Dendritic cell treated with granulocyte-macrophage colony-stimulating factor and Interleukin-4, amounts not matched to agents 40 ng/mL and 50 ng/mL, for 4 days (primary cell): ENCODE measurements around the gene USP38.
"Not testable (repeated sequence)": the region's sequence is repeated elsewhere in the genome, so short reads cannot be mapped to it uniquely, and the experiment has no call there.

Experiments
- H3K27ac Mint-ChIP-seq: one replicate; pipeline ENCODE4 v1.8.0; 2022; ENCODE audit warnings: mild to moderate bottlenecking, mixed read lengths
- H3K27me3 Mint-ChIP-seq: one replicate; pipeline ENCODE4 v1.8.0; 2022; ENCODE audit warnings: mild to moderate bottlenecking, mixed read lengths
- H3K36me3 Mint-ChIP-seq: one replicate; pipeline ENCODE4 v1.8.0; 2022; ENCODE audit warnings: low read depth, mixed read lengths
- H3K4me1 Mint-ChIP-seq: one replicate; pipeline ENCODE4 v1.8.0; 2022; ENCODE audit warnings: low read depth, mixed read lengths
- H3K4me3 Mint-ChIP-seq: one replicate; pipeline ENCODE4 v1.8.0; 2022; ENCODE audit warnings: mild to moderate bottlenecking, moderate library complexity, mixed read lengths
- H3K9me3 Mint-ChIP-seq: one replicate; pipeline ENCODE4 v1.8.0; 2022; ENCODE audit warnings: mixed read lengths
- intact Hi-C: fragments of 100-400 bp; cut with micrococcal nuclease; formaldehyde crosslinking; loops from one replicate; pipeline ENCODE4 v1.15.0; 2022

Gene USP38

DNA sequence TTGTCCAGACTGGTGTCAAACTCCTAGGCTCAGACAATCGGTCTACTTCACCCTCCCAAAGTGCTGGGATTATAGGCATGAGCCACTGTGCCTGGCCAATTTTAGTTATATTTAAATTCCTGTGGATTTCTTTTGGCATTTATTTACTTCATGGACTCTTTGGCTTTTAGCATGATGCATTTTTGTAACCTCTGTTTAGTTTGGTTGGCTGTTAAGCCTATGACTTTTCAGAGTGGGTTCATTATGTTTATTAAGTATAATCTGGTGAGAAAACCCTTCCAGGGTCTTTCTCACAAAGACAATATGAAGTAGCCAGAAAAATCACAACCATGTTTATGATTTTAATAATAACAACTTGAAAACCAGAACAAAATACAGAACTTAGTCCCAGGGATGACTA, 49.4 kb downstream of the USP38 start:
- Mint-ChIP-seq H3K36me3 (no peaks in the 10 kb centered on the region), H3K4me3 (no peak overlapping the region), H3K9me3 (no peaks in the 10 kb centered on the region), H3K4me1 (no peaks in the 10 kb centered on the region), H3K27ac (no peak overlapping the region), H3K27me3 (no peaks in the 10 kb centered on the region)
- intact Hi-C loops: no loop called here

- intact Hi-C loops, H3K36me3 Mint-ChIP-seq, H3K4me1 Mint-ChIP-seq, H3K27me3 Mint-ChIP-seq, H3K4me3 Mint-ChIP-seq, H3K9me3 Mint-ChIP-seq, H3K27ac Mint-ChIP-seq: not testable (repeated sequence)
Observed at GRCh38 chr4:143237195-143237594, 52.5 kb downstream of the USP38 start.

GRCh38 chr4:143240939-143241679, 56.4 kb downstream of the USP38 start:
- H3K27ac Mint-ChIP-seq: no peak overlapping the region
- H3K9me3 Mint-ChIP-seq: peaks cover 5% of the 10 kb centered on the region
- intact Hi-C loops: no loop called here

GRCh38 chr4:143241892-143242291, 57.2 kb downstream of the USP38 start:
- Mint-ChIP-seq H3K9me3 (peaks cover 5% of the 10 kb centered on the region), H3K4me1 (no peaks in the 10 kb centered on the region), H3K27me3 (no peaks in the 10 kb centered on the region), H3K36me3 (no peaks in the 10 kb centered on the region), H3K27ac (no peak overlapping the region), H3K4me3 (no peak overlapping the region)
- intact Hi-C loops: no loop called here

More at GRCh38 chr4:143240939-143241679, 56.4 kb downstream of the USP38 start:
- H3K27me3 Mint-ChIP-seq: no peaks in the 10 kb centered on the region
- H3K4me3 Mint-ChIP-seq: no peak overlapping the region
- no peaks in the 10 kb centered on the region for H3K36me3 Mint-ChIP-seq
- H3K4me1 Mint-ChIP-seq: no peaks in the 10 kb centered on the region

DNA sequence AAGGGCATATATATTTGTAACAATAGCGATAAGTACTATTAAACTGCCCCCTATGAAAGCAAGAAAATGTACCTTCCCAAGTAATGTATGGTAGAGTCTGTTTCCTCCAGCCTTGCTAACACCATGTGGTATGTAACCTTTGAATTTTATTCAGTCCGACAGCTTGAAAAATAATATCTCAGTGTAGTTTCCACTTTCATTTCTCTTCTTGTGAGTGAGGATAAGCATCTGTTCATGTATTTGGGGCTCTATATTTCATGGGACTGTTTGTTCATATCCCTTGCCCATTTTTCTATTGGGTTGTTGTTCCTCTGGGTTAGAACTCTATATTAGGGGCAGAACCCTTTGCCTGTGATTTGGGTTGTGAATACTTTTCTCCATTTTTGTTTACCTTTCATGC, 58.3 kb downstream of the USP38 start:
- intact Hi-C loops: no loop called here
- Mint-ChIP-seq H3K27ac (no peak overlapping the region), H3K4me3 (no peak overlapping the region), H3K9me3 (peaks cover 5% of the 10 kb centered on the region), H3K4me1 (no peaks in the 10 kb centered on the region), H3K27me3 (no peaks in the 10 kb centered on the region), H3K36me3 (no peaks in the 10 kb centered on the region)

DNA sequence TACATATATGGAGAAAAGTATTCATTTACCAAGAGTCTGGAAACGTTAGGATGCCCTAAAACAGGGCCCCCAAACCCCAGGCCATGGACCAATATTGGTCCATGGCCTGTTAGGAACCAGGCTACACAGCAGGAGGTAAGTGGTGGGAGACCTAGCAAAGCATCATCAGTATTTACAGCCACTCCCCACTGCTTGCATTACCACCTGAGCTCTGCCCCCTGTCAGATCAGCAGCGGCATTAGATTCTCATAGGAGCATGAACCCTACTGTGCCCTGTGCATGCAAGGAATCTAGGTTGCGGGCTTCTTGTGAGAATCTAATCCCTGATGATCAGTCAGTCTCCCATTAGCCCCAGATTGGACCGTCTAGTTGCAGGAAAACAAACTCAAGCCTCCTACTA, 62.3 kb downstream of the USP38 start:
- intact Hi-C loops: no loop called here
- Mint-ChIP-seq H3K4me3 (no peak overlapping the region), H3K4me1 (no peaks in the 10 kb centered on the region), H3K9me3 (peaks cover under 1% of the 10 kb centered on the region), H3K27ac (no peak overlapping the region), H3K36me3 (no peaks in the 10 kb centered on the region), H3K27me3 (no peaks in the 10 kb centered on the region)

DNA sequence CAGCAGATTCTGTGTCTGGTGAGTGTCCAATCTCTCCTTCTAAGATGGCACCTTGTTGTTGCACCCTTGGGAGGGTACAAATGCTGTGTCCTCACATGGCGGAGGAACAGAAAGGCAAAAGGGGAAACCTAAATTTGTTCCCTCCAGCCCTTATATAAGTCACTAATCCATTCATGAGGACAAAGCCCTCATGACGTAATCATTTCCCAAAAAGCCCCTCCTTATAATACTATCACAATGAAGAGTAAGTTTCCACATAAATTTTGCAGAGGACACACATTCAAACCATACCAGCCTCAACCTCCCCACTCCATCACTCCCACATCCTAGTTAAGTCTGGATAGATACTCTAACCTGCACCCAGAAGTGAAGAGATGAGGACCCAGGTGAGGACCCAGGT, 63.1 kb downstream of the USP38 start:
- no peaks in the 10 kb centered on the region for H3K27me3 Mint-ChIP-seq
- no peaks in the 10 kb centered on the region for H3K4me1 Mint-ChIP-seq
- no peaks in the 10 kb centered on the region for H3K9me3 Mint-ChIP-seq
- intact Hi-C loops: no loop called here
- no peaks in the 10 kb centered on the region for H3K36me3 Mint-ChIP-seq
- no peak overlapping the region for H3K4me3 Mint-ChIP-seq
- no peak overlapping the region for H3K27ac Mint-ChIP-seq

GRCh38 chr4:143248827-143249226, 64.1 kb downstream of the USP38 start:
- no peaks in the 10 kb centered on the region for H3K27me3 Mint-ChIP-seq
- no peak overlapping the region for H3K27ac Mint-ChIP-seq
- H3K4me1 Mint-ChIP-seq: no peaks in the 10 kb centered on the region
- intact Hi-C loops: no loop called here
- H3K9me3 Mint-ChIP-seq: no peaks in the 10 kb centered on the region
- H3K4me3 Mint-ChIP-seq: no peak overlapping the region
- no peaks in the 10 kb centered on the region for H3K36me3 Mint-ChIP-seq

DNA sequence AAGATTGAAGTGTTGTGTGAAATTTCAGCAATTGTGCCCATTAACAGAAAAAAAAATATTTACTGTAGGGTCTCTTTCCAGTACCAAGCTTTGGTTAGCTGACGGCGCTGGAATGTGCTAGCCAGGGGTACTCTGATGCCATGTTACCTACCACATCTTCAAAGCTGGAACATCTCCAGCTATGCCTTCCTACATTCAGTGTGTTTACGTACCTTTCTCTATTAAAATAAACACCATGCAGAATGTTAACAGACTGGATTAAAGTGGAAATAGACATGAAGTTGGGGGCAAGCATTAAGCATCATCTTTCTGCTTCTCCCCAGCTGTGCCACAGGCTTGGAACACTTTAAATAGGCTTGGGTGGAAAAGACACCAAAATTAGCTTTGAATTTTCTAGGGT, 65.9 kb downstream of the USP38 start:
- Mint-ChIP-seq H3K4me3 (no peak overlapping the region), H3K27ac (no peak overlapping the region), H3K9me3 (no peaks in the 10 kb centered on the region), H3K4me1 (no peaks in the 10 kb centered on the region), H3K27me3 (no peaks in the 10 kb centered on the region), H3K36me3 (no peaks in the 10 kb centered on the region)
- intact Hi-C loops: no loop called here

DNA sequence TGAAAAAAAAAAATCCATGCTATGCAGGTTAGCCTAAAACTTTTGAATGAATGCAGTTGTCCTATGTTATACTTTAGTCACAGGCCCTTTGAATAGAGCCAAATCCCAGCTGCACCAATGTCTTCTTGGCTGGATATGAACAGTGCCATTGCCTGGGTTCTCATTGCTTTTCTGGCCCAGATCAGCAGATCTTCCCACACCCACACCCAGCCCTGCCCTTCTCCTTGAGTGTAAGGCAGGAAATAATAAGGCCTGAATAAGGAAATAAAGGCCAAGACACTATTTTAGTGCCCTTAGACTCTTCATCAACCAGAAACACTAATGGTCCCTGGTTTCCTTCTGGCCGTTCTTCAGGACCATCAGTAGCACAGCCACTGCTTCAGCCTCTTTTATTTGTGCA, 66.6 kb downstream of the USP38 start:
- no peaks in the 10 kb centered on the region for H3K27me3 Mint-ChIP-seq
- H3K27ac Mint-ChIP-seq: no peak overlapping the region
- H3K36me3 Mint-ChIP-seq: no peaks in the 10 kb centered on the region
- intact Hi-C loops: no loop called here
- no peak overlapping the region for H3K4me3 Mint-ChIP-seq
- no peaks in the 10 kb centered on the region for H3K4me1 Mint-ChIP-seq
- no peaks in the 10 kb centered on the region for H3K9me3 Mint-ChIP-seq

DNA sequence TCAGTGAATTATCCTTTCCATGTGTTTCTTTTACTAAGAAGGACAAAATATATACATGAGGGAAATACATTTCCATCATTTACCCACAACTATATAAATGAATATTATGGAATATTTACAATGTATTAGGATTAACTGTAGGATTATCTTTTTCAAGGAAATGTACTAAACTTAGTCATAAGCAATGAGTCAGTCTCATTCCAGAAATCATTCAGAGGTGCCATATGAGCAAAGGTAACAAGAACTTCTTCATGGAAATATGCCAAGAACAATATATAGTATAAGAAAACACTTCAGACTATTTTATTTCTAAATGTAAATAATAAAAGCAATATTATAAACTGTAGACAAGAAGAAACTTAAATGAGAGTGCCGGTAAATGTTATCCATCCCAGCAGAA, 67.1 kb downstream of the USP38 start:
- Mint-ChIP-seq H3K4me3 (no peak overlapping the region), H3K27ac (no peak overlapping the region)
- intact Hi-C loops: no loop called here

DNA sequence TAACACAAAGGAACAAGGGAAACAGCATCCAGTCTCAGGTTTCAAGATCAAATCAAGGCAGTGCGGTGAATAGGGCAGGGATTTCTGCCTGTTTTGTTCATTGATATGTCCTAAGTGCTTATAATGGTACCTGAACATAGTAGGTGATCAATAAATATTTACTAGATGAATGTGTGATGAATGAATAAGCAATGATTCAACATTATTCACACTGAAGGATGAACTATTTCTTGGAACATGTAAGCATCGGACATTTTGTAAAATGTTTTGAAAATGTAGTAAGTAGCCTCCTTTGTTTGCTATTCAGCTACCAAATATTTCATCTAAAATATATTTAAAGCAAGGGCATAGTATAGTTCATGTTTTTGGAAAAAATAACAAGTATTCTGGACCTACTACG, 67.8 kb downstream of the USP38 start:
- Mint-ChIP-seq H3K9me3 (no peaks in the 10 kb centered on the region), H3K27ac (no peak overlapping the region), H3K4me1 (no peaks in the 10 kb centered on the region), H3K4me3 (no peak overlapping the region), H3K36me3 (no peaks in the 10 kb centered on the region), H3K27me3 (no peaks in the 10 kb centered on the region)
- intact Hi-C loops: no loop called here

More for the DNA sequence above, 67.1 kb downstream of the USP38 start:
- no peaks in the 10 kb centered on the region for H3K4me1 Mint-ChIP-seq
- H3K27me3 Mint-ChIP-seq: no peaks in the 10 kb centered on the region
- H3K36me3 Mint-ChIP-seq: no peaks in the 10 kb centered on the region
- no peaks in the 10 kb centered on the region for H3K9me3 Mint-ChIP-seq

GRCh38 chr4:143253166-143253565, 68.4 kb downstream of the USP38 start:
- Mint-ChIP-seq H3K27ac (no peak overlapping the region), H3K4me3 (no peak overlapping the region), H3K36me3 (no peaks in the 10 kb centered on the region), H3K27me3 (no peaks in the 10 kb centered on the region), H3K9me3 (no peaks in the 10 kb centered on the region), H3K4me1 (no peaks in the 10 kb centered on the region)
- intact Hi-C loops: no loop called here

GRCh38 chr4:143254491-143255226, 69.9 kb downstream of the USP38 start:
- Mint-ChIP-seq H3K4me1 (no peaks in the 10 kb centered on the region), H3K4me3 (no peak overlapping the region), H3K36me3 (no peaks in the 10 kb centered on the region), H3K27ac (no peak overlapping the region), H3K27me3 (no peaks in the 10 kb centered on the region), H3K9me3 (no peaks in the 10 kb centered on the region)
- intact Hi-C loops: no loop called here

GRCh38 chr4:143256456-143256855, 71.7 kb downstream of the USP38 start:
- H3K9me3 Mint-ChIP-seq: no peaks in the 10 kb centered on the region
- no peak overlapping the region for H3K27ac Mint-ChIP-seq
- no peaks in the 10 kb centered on the region for H3K27me3 Mint-ChIP-seq
- H3K4me3 Mint-ChIP-seq: no peak overlapping the region
- intact Hi-C loops: no loop called here
- H3K36me3 Mint-ChIP-seq: no peaks in the 10 kb centered on the region
- H3K4me1 Mint-ChIP-seq: no peaks in the 10 kb centered on the region
